Measurements from ENCODE around the gene CAPN11. TPM values are rescaled to one million over a fixed set of nuclear protein-coding genes. Genes with fewer than 3 reads are reported as not detected.

CAPN11 gene
- total RNA-seq, 1 donor from 2014 or later: not detected

- no peak for TF ChIP-seq CTCF (conservative IDR thresholded peaks at IDR 0.05; ENCODE audit: low read depth, low read length)
- no peak overlapping the region for H3K4me3 ChIP-seq (ENCODE audit: low read depth, low read length)
These were observed 6.1 kb upstream of the CAPN11 start for GRCh38 chr6:44152533-44152932.

GRCh38 chr6:44154067-44154466 lies 4.6 kb upstream of the CAPN11 start:
- TF ChIP-seq CTCF (conservative IDR thresholded peaks at IDR 0.05; ENCODE audit: low read depth, low read length): no peak
- DNase-seq (ENCODE audit: low read depth): no peak
- no peak overlapping the region for H3K4me3 ChIP-seq (ENCODE audit: low read depth, low read length)

More at GRCh38 chr6:44152533-44152932, 6.1 kb upstream of the CAPN11 start:
- no peak for DNase-seq (ENCODE audit: low read depth)

GRCh38 chr6:44156494-44157151 lies 2.0 kb upstream of the CAPN11 start:
- no peak for DNase-seq (ENCODE audit: low read depth)
- no peak overlapping the region for H3K4me3 ChIP-seq (ENCODE audit: low read depth, low read length)
- TF ChIP-seq CTCF (conservative IDR thresholded peaks at IDR 0.05; ENCODE audit: low read depth, low read length): no peak

GRCh38 chr6:44157152-44157521 lies 1.5 kb upstream of the CAPN11 start:
- no peak for TF ChIP-seq CTCF (conservative IDR thresholded peaks at IDR 0.05; ENCODE audit: low read depth, low read length)

GRCh38 chr6:44161997-44162338 lies 3.3 kb downstream of the CAPN11 start:
- no peak for DNase-seq (ENCODE audit: low read depth)
- no peak overlapping the region for H3K4me3 ChIP-seq (ENCODE audit: low read depth, low read length)
- no peak for TF ChIP-seq CTCF (conservative IDR thresholded peaks at IDR 0.05; ENCODE audit: low read depth, low read length)

More at GRCh38 chr6:44157152-44157521, 1.5 kb upstream of the CAPN11 start:
- no peak for DNase-seq (ENCODE audit: low read depth)
- no peak overlapping the region for H3K4me3 ChIP-seq (ENCODE audit: low read depth, low read length)

- no peak overlapping the region for H3K4me3 ChIP-seq (ENCODE audit: low read depth, low read length)
- no peak for DNase-seq (ENCODE audit: low read depth)
- TF ChIP-seq CTCF (conservative IDR thresholded peaks at IDR 0.05; ENCODE audit: low read depth, low read length): no peak
These were observed 4.4 kb downstream of the CAPN11 start for GRCh38 chr6:44162876-44163625.

GRCh38 chr6:44166116-44166515 lies 7.5 kb downstream of the CAPN11 start:
- no peak for TF ChIP-seq CTCF (conservative IDR thresholded peaks at IDR 0.05; ENCODE audit: low read depth, low read length)
- no peak for DNase-seq (ENCODE audit: low read depth)
- H3K4me3 ChIP-seq (ENCODE audit: low read depth, low read length): no peak overlapping the region

Measured in epithelial cell of proximal tubule (primary cell).